MCF 10A (cell line): ENCODE results near the gene TUBA4B. TPM values are rescaled to one million over a fixed set of nuclear protein-coding genes. Genes with fewer than 3 reads are reported as not detected.

Experiments
- BruUV-seq: library from RNA; stranded (reverse); fragments of 400-500 nt; replicated peaks from 2 replicates; lab custom pipeline; 2021; lab: Mats Ljungman, UMichigan
- CTCF ChIA-PET: fragments of 300-600 bp; sonication (Branson Sonifier 250); formaldehyde crosslinking; extraction: SDS; loops from one replicate; lab custom pipeline; 2021; ENCODE audit warnings: antibody characterized with exemption, inconsistent platforms; lab: Yijun Ruan, JAX
- POLR2A ChIA-PET: fragments of 300-600, 350-650 bp; sonication (Branson Sonifier 250); formaldehyde crosslinking; extraction: SDS; loops from one replicate; lab custom pipeline; 2020; ENCODE audit warnings: antibody characterized with exemption, inconsistent platforms; lab: Yijun Ruan, JAX
- DNase-seq: peaks from one replicate; pipeline ENCODE4 v3.0.0-alpha.2; 2018; ENCODE audit not compliant: unreplicated experiment
- H3K27ac Mint-ChIP-seq: one replicate; pipeline ENCODE4 v1.8.0; 2022; ENCODE audit warnings: mild to moderate bottlenecking, low read depth, mixed read lengths; ENCODE audit not compliant: unreplicated experiment
- H3K27me3 Mint-ChIP-seq: one replicate; pipeline ENCODE4 v1.8.0; 2022; ENCODE audit warnings: mixed read lengths; ENCODE audit not compliant: insufficient read depth, unreplicated experiment
- H3K36me3 Mint-ChIP-seq: one replicate; pipeline ENCODE4 v1.8.0; 2022; ENCODE audit warnings: mild to moderate bottlenecking, moderate library complexity, mixed read lengths; ENCODE audit not compliant: insufficient read depth, unreplicated experiment
- H3K4me1 Mint-ChIP-seq: one replicate; pipeline ENCODE4 v1.8.0; 2022; ENCODE audit warnings: mixed read lengths; ENCODE audit not compliant: insufficient read depth, unreplicated experiment
- H3K4me3 Mint-ChIP-seq: one replicate; pipeline ENCODE4 v1.8.0; 2022; ENCODE audit warnings: mild to moderate bottlenecking, moderate library complexity, mixed read lengths; ENCODE audit not compliant: unreplicated experiment
- H3K9me3 Mint-ChIP-seq: one replicate; pipeline ENCODE4 v1.8.0; 2022; ENCODE audit warnings: mixed read lengths; ENCODE audit not compliant: unreplicated experiment
- intact Hi-C: fragments of 100-400 bp; cut with micrococcal nuclease; formaldehyde crosslinking; loops from 2 replicates; pipeline ENCODE4 v1.14.1; 2022
- total RNA-seq: library from RNA; stranded (reverse); gene quantifications from 2 replicates; pipeline ENCODE4 v1.2.3, GENCODE V29; 2022
- TF ChIP-seq, protein P1 (sequence below): fragments of 200-600 bp; IDR thresholded peaks from one replicate; pipeline ENCODE4 v1.8.0; 2022; ENCODE audit warnings: antibody characterized with exemption, mild to moderate bottlenecking; ENCODE audit not compliant: unreplicated experiment

TUBA4B gene
- total RNA-seq, 1 experiment from 2014 or later = not detected

DNA sequence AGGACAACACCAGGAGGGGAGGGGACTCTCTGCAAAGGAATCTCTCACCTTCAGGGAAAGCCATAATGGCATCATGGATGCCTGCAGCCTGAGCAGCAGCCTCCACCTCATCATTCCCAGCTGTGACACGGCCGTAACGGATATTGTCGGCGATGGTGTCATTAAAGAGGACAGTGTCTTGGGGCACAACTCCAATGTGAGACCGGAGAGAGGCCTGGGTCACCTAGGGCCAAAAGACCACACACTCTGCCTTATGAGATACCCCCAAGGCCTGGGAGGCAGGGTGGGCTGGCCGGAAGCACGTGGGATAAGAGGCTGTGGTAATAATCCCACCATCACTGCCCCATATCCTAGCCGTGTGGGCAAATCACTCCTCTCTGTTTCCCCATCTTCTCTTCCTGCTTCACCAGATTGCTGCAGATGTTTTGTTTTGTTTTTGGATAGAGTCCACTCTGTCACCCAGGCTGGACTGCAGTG, 42.1 kb upstream of the TUBA4B start:
- DNase-seq = no peak
- Mint-ChIP-seq H3K9me3 (no peaks in the 10 kb centered on the region), H3K27ac (no peak overlapping the region), H3K4me3 (no peak overlapping the region), H3K36me3 (peaks cover 62% of the 10 kb centered on the region), H3K27me3 (no peaks in the 10 kb centered on the region), H3K4me1 (peaks cover 15% of the 10 kb centered on the region)
- ChIA-PET POLR2A (interaction anchor here (0.7 kb wide), 1 partner anchor 34 kb away, joined by 3 read pairs; no protein-coding TSS in a partner anchor), CTCF (interaction anchor here (0.6 to 1.8 kb wide), 5 partner anchors 39 to 844 kb away, joined by 3 to 6 read pairs (median 4); no protein-coding TSS in a partner anchor)
- no TSS peak for BruUV-seq
- TF ChIP-seq, protein P1, sequence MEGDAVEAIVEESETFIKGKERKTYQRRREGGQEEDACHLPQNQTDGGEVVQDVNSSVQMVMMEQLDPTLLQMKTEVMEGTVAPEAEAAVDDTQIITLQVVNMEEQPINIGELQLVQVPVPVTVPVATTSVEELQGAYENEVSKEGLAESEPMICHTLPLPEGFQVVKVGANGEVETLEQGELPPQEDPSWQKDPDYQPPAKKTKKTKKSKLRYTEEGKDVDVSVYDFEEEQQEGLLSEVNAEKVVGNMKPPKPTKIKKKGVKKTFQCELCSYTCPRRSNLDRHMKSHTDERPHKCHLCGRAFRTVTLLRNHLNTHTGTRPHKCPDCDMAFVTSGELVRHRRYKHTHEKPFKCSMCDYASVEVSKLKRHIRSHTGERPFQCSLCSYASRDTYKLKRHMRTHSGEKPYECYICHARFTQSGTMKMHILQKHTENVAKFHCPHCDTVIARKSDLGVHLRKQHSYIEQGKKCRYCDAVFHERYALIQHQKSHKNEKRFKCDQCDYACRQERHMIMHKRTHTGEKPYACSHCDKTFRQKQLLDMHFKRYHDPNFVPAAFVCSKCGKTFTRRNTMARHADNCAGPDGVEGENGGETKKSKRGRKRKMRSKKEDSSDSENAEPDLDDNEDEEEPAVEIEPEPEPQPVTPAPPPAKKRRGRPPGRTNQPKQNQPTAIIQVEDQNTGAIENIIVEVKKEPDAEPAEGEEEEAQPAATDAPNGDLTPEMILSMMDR = no peak
- intact Hi-C loops = no loop called here

GRCh38 chr2:219213026-219213415, 40.0 kb upstream of the TUBA4B start:
- Mint-ChIP-seq H3K27me3 (no peaks in the 10 kb centered on the region), H3K4me1 (peaks cover 7% of the 10 kb centered on the region), H3K36me3 (peaks cover 67% of the 10 kb centered on the region), H3K27ac (no peak overlapping the region), H3K9me3 (no peaks in the 10 kb centered on the region), H3K4me3 (no peak overlapping the region)
- ChIA-PET CTCF (interaction anchor here (0.6 to 1.0 kb wide), 5 partner anchors 20 to 250 kb away, joined by 3 to 4 read pairs (median 4); no protein-coding TSS in a partner anchor), POLR2A (interaction anchor here (2.0 kb wide), 1 partner anchor 16 kb away, joined by 7 read pairs; the partner anchor contains the start of genes ANKZF1 and ATG9A)
- no peak for DNase-seq
- BruUV-seq = no TSS peak
- TF ChIP-seq, protein P1 = no peak
- intact Hi-C loops = no loop called here

DNA sequence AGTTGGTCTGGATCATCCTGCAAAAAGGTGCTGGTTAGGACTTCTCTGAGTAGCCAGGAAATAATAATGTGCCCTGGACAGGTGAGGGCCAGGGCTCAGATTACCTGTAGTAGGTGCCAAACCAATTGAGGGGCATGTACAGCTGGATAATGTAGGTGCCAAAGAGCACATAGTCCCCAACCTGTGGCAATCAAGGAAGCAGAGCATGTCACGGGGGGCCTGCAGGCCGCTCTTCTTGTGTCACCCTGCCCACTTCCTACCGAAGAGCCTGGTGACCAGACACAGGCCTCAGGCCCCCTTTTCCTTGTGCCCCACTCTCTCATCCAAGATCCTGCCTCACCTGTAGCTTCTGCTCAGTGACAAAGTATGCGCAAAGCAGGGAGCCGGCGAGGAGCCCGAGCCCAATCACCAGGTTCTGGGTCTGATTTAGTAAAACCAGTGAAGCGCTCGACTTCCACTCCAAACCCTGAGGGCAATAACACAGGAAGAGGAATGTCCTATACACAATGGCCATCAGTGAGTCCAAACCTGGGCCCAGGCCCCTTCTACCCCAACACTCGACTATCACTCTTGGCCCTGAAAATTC, 39.5 kb upstream of the TUBA4B start:
- no TSS peak for BruUV-seq
- H3K4me1 Mint-ChIP-seq = peaks cover 1% of the 10 kb centered on the region
- H3K36me3 Mint-ChIP-seq = peaks cover 66% of the 10 kb centered on the region
- peak overlapping the region; percentile 40 for H3K27ac Mint-ChIP-seq
- ChIA-PET CTCF (interaction anchor here (0.9 to 1.0 kb wide), 2 partner anchors 78 to 81 kb away, joined by 3 to 4 read pairs; no protein-coding TSS in a partner anchor), POLR2A (interaction anchor here (2.0 kb wide), 1 partner anchor 16 kb away, joined by 7 read pairs; the partner anchor contains the start of genes ANKZF1 and ATG9A)
- H3K9me3 Mint-ChIP-seq = no peaks in the 10 kb centered on the region
- TF ChIP-seq, protein P1 = no peak
- intact Hi-C loops = no loop called here
- no peak for DNase-seq
- no peak overlapping the region for H3K4me3 Mint-ChIP-seq
- H3K27me3 Mint-ChIP-seq = no peaks in the 10 kb centered on the region

DNA sequence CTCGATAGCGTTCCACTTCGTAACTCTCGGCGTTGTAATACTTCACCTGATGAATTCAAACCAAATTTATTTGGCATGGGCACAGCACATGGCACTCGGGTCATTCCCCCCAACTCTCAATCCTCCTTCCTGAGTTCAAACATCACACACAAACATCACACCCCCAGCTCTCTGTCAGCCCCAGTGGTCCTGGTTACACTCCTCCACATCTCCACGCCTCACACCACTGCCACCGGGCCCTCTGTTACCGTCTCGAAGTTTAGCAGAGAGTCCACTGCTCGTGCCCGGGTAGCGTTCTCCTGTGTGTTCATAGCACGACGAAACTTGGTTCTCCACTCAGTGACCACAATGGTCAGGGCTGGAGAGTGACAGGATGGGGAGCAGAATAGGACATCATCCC, 38.9 kb upstream of the TUBA4B start:
- TF ChIP-seq, protein P1 = no peak
- no peaks in the 10 kb centered on the region for H3K4me1 Mint-ChIP-seq
- H3K4me3 Mint-ChIP-seq = no peak overlapping the region
- POLR2A ChIA-PET = interaction anchor here (2.0 kb wide), 1 partner anchor 15 kb away, joined by 7 read pairs; the partner anchor contains the start of genes ANKZF1 and ATG9A
- no peaks in the 10 kb centered on the region for H3K9me3 Mint-ChIP-seq
- no peaks in the 10 kb centered on the region for H3K27me3 Mint-ChIP-seq
- no peak for DNase-seq
- peak overlapping the region; percentile 40 for H3K27ac Mint-ChIP-seq
- H3K36me3 Mint-ChIP-seq = peaks cover 61% of the 10 kb centered on the region
- CTCF ChIA-PET = no interaction called here
- intact Hi-C loops = no loop called here
- no TSS peak for BruUV-seq
